IMR-90 (cell line): Measurements from ENCODE around the gene PLCL1. TPM values are rescaled to one million over a fixed set of nuclear protein-coding genes. Genes with fewer than 3 reads are reported as not detected.

Source experiments
- ATAC-seq: fragments of 200-7000 bp; cut with Tn5 transposase; 2 replicates; pipeline ENCODE4 v1.9.1; 2020; ENCODE audit warnings: low read depth, mild to moderate bottlenecking, moderate library complexity
- BruUV-seq: library from RNA; stranded (reverse); fragments of 400-500 nt; replicated peaks from 2 replicates; lab custom pipeline; 2021; lab: Mats Ljungman, UMichigan
- CTCF ChIA-PET: fragments of 300-600 bp; formaldehyde crosslinking; extraction: SDS; loops from one replicate; lab custom pipeline; 2021; ENCODE audit warnings: antibody characterized with exemption; lab: Yijun Ruan, JAX
- POLR2A ChIA-PET: fragments of 300-600 bp; sonication (Branson Sonifier 250); formaldehyde crosslinking; loops from one replicate; lab custom pipeline; 2022; ENCODE audit warnings: antibody characterized with exemption; ENCODE audit not compliant: unreplicated experiment; lab: Charles Lee
- DNase-seq: peaks from one replicate; pipeline ENCODE4 v3.0.0; 2013
- H2AFZ ChIP-seq: replicated peaks from 2 replicates; pipeline ENCODE3; 2013; ENCODE audit warnings: low read length, mild to moderate bottlenecking; ENCODE audit not compliant: poor library complexity
- H2AK5ac ChIP-seq: 2 replicates; pipeline ENCODE4 v1.6.1; 2013; ENCODE audit warnings: low read depth, low read length, inconsistent platforms
- H2AK9ac ChIP-seq: replicated peaks from 2 replicates; pipeline ENCODE3; 2013; ENCODE audit warnings: mild to moderate bottlenecking, low read depth, low read length, moderate library complexity; ENCODE audit not compliant: poor library complexity
- H2BK120ac ChIP-seq: 2 replicates; pipeline ENCODE4 v1.6.1; 2013; ENCODE audit warnings: low read depth, low read length, inconsistent platforms
- H2BK15ac ChIP-seq: 3 replicates; pipeline ENCODE4 v1.6.1; 2013; ENCODE audit warnings: low read depth, low read length, inconsistent platforms
- H2BK20ac ChIP-seq: 2 replicates; pipeline ENCODE4 v1.6.1; 2013; ENCODE audit warnings: low read depth, mild to moderate bottlenecking, inconsistent platforms, low read length, moderate library complexity
- H2BK5ac ChIP-seq: 2 replicates; pipeline ENCODE4 v1.6.1; 2013; ENCODE audit warnings: mild to moderate bottlenecking, low read depth, low read length, inconsistent platforms; ENCODE audit not compliant: poor library complexity, severe bottlenecking
- H3K14ac ChIP-seq: replicated peaks from 2 replicates; pipeline ENCODE4 v1.6.1; 2013; ENCODE audit warnings: low read depth, low read length, inconsistent platforms
- H3K18ac ChIP-seq: 2 replicates; pipeline ENCODE4 v1.6.1; 2013; ENCODE audit warnings: low read depth, low read length, control low read depth
- H3K23ac ChIP-seq: 2 replicates; pipeline ENCODE4 v1.6.1; 2013; ENCODE audit warnings: low read depth, low read length, inconsistent platforms
- H3K27ac ChIP-seq: 2 replicates; pipeline ENCODE4 v1.5.1; 2013; ENCODE audit warnings: mild to moderate bottlenecking, control low read depth, low read length; ENCODE audit not compliant: insufficient read depth
- H3K27me3 ChIP-seq: 2 replicates; pipeline ENCODE4 v1.6.1; 2013; ENCODE audit warnings: low read length; ENCODE audit not compliant: control insufficient read depth, insufficient read depth
- H3K36me3 ChIP-seq: 2 replicates; pipeline ENCODE4 v1.6.1; 2013; ENCODE audit warnings: low read length, mixed read lengths; ENCODE audit not compliant: control insufficient read depth, insufficient read depth
- H3K4ac ChIP-seq: 2 replicates; pipeline ENCODE4 v1.6.1; 2013; ENCODE audit warnings: low read depth, low read length, inconsistent platforms
- H3K4me1 ChIP-seq: 2 replicates; pipeline ENCODE4 v1.6.1; 2013; ENCODE audit warnings: low read length, mixed read lengths; ENCODE audit not compliant: control insufficient read depth, insufficient read depth
- H3K4me2 ChIP-seq: 2 replicates; pipeline ENCODE4 v1.6.1; 2013; ENCODE audit warnings: low read depth, mild to moderate bottlenecking, control low read depth, low read length, moderate library complexity
- H3K4me3 ChIP-seq: 2 replicates; pipeline ENCODE4 v1.5.1; 2013; ENCODE audit warnings: low read depth, mild to moderate bottlenecking, control low read depth, low read length, moderate library complexity; ENCODE audit not compliant: insufficient read depth
- H3K56ac ChIP-seq: 2 replicates; pipeline ENCODE4 v1.6.1; 2013; ENCODE audit warnings: low read length, inconsistent platforms; ENCODE audit not compliant: insufficient read depth; ENCODE audit errors: extremely low read depth
- H3K79me1 ChIP-seq, 2 experiments: 2 replicates each; pipeline ENCODE4 v1.6.1; 2013; ENCODE audit warnings: low read length in 2 of 2, inconsistent platforms in 1 of 2, low read depth in 1 of 2
- H3K9ac ChIP-seq: 2 replicates; pipeline ENCODE4 v1.6.1; 2013; ENCODE audit warnings: low read depth, low read length, control low read depth
- H3K9me1 ChIP-seq: 2 replicates; pipeline ENCODE4 v1.6.1; 2013; ENCODE audit warnings: low read length, inconsistent platforms; ENCODE audit not compliant: insufficient read depth
- H3K9me3 ChIP-seq: 2 replicates; pipeline ENCODE4 v1.6.1; 2013; ENCODE audit warnings: low read length; ENCODE audit not compliant: control insufficient read depth, insufficient read depth
- H4K20me1 ChIP-seq: 2 replicates; pipeline ENCODE4 v1.6.1; 2013; ENCODE audit warnings: low read length, inconsistent platforms; ENCODE audit not compliant: insufficient read depth
- H4K5ac ChIP-seq: 2 replicates; pipeline ENCODE4 v1.6.1; 2013; ENCODE audit warnings: mild to moderate bottlenecking, low read depth, low read length, control low read depth
- H4K8ac ChIP-seq, 2 experiments: 2 replicates each; pipeline ENCODE4 v1.6.1; 2013; ENCODE audit warnings: low read depth in 2 of 2, low read length in 2 of 2, control low read depth in 1 of 2, inconsistent platforms in 1 of 2
- H4K91ac ChIP-seq: 2 replicates; pipeline ENCODE4 v1.6.1; 2013; ENCODE audit warnings: low read depth, low read length, inconsistent platforms; ENCODE audit not compliant: insufficient read depth
- BHLHE40 ChIP-seq: fragments of 150-350 bp; IDR thresholded peaks from 2 replicates; pipeline ENCODE4 v1.6.1; 2016; ENCODE audit warnings: mild to moderate bottlenecking, low read depth, low read length
- CEBPB ChIP-seq: IDR thresholded peaks from 2 replicates; pipeline ENCODE4 v1.6.1; 2012; ENCODE audit warnings: low read depth, low read length, improper control_type of control experiment
- CHD1 ChIP-seq: IDR thresholded peaks from 2 replicates; pipeline ENCODE4 v1.6.1; 2012; ENCODE audit warnings: low read depth, low read length, improper control_type of control experiment
- FOS ChIP-seq: fragments of 150-350 bp; IDR thresholded peaks from 2 replicates; pipeline ENCODE4 v1.6.1; 2016; ENCODE audit warnings: low read depth, low read length
- MAFK ChIP-seq: IDR thresholded peaks from 2 replicates; pipeline ENCODE4 v1.6.1; 2012; ENCODE audit warnings: low read depth, low read length, improper control_type of control experiment
- MAZ ChIP-seq: IDR thresholded peaks from 2 replicates; pipeline ENCODE4 v1.6.1; 2012; ENCODE audit warnings: low read depth, mild to moderate bottlenecking, low read length, improper control_type of control experiment, moderate library complexity, borderline replicate concordance
- NFE2L2 ChIP-seq: fragments of 150-350 bp; IDR thresholded peaks from 2 replicates; pipeline ENCODE4 v1.6.1; 2016; ENCODE audit warnings: low read depth, mild to moderate bottlenecking, low read length
- POLR2A ChIP-seq: IDR thresholded peaks from 2 replicates; pipeline ENCODE4 v1.6.1; 2012; ENCODE audit warnings: mild to moderate bottlenecking, low read depth, low read length
- RAD21 ChIP-seq: IDR thresholded peaks from 2 replicates; pipeline ENCODE4 v1.6.1; 2012; ENCODE audit warnings: low read length, improper control_type of control experiment
- RCOR1 ChIP-seq: IDR thresholded peaks from 2 replicates; pipeline ENCODE4 v1.6.1; 2012; ENCODE audit warnings: mild to moderate bottlenecking, low read length, improper control_type of control experiment; ENCODE audit not compliant: insufficient replicate concordance
- RFX5 ChIP-seq: IDR thresholded peaks from 2 replicates; pipeline ENCODE4 v1.8.0; 2012; ENCODE audit warnings: low read depth, mild to moderate bottlenecking, low read length, moderate library complexity
- SMC3 ChIP-seq: fragments of 150-350 bp; IDR thresholded peaks from 2 replicates; pipeline ENCODE4 v1.6.1; 2016; ENCODE audit warnings: low read depth, mild to moderate bottlenecking, antibody characterized with exemption, low read length, moderate library complexity
- WGBS, 2 experiments: methylation state at CpG; one replicate each; pipeline versions ENCODE4 v1.1.5 to v1.1.7; 2013; ENCODE audit warnings: missing lambda C conversion rate in 2 of 2; ENCODE audit not compliant: insufficient read length in 1 of 2; ENCODE audit errors: extremely low coverage in 2 of 2; 5-methylcytosine and 5-hydroxymethylcytosine counted together
- dilution Hi-C: fragments of 300-500 bp; cut with HindIII; formaldehyde crosslinking; loops from one replicate; pipeline ENCODE4 v1.14.3; 2018; ENCODE audit warnings: low sequenced_read_pairs; ENCODE audit not compliant: unreplicated experiment
- in situ Hi-C: fragments of 300-500 bp; cut with MboI; formaldehyde crosslinking; loops from 3 replicates; pipeline ENCODE4 v1.14.3; 2019; ENCODE audit warnings: low sequenced_read_pairs, inconsistent platforms, mixed read lengths
- intact Hi-C: fragments of 100-400 bp; cut with micrococcal nuclease; formaldehyde crosslinking; loops from 2 replicates; pipeline ENCODE4 v1.10.0; 2022
- polyA plus RNA-seq, 3 experiments: library from polyadenylated mRNA; depleted of rRNA; stranded (reverse); fragments of >200 nt; gene quantifications; 2 replicates each; pipeline ENCODE4 v1.2.3, GENCODE V29; 2012; ENCODE audit warnings: low replicate concordance in 1 of 3
- total RNA-seq: library from RNA; depleted of rRNA; stranded (reverse); fragments of >200 nt; gene quantifications from 2 replicates; pipeline ENCODE4 v1.2.3, GENCODE V29; 2012
- TF ChIP-seq, protein P1 (sequence below): fragments of 150-350 bp; IDR thresholded peaks from 2 replicates; pipeline ENCODE4 v1.6.1; 2017; ENCODE audit warnings: mild to moderate bottlenecking, antibody characterized with exemption, low read length, low read depth
- TF ChIP-seq, protein P2 (sequence below): fragments of 150-350 bp; IDR thresholded peaks from 2 replicates; pipeline ENCODE4 v1.6.1; 2016; ENCODE audit warnings: low read depth, mild to moderate bottlenecking, low read length, moderate library complexity, borderline replicate concordance

PLCL1 gene
- total and polyA plus RNA-seq, 2 of the 4 experiments (the other 2 are of a cell fraction) = 0.14 to 0.18 TPM

DNA sequence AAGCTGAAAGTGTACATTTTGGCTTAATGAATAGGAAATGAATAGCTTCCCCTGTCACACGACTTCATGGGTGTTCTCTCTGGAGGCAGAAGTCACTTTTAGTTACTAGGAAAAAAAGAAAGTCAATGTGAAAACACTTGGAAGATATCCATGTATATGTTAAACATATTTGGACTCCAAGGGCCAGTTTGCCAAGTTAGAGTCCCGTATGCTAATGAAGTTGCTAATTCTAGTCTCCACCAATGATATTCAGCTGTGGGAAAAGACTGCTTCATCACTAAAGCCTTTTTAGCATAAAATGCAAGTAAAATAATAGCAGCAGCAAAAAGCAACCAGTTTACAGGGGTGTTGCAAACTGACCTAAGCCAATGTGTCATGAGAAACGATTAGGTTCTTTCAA, 108.7 kb downstream of the PLCL1 start:
- no peak for TF ChIP-seq RAD21
- TF ChIP-seq MAZ = no peak
- TF ChIP-seq NFE2L2 = no peak
- TF ChIP-seq POLR2A = no peak
- TF ChIP-seq FOS = no peak
- TF ChIP-seq CHD1 = no peak
- TF ChIP-seq RCOR1 = no peak
- TF ChIP-seq, protein P1, sequence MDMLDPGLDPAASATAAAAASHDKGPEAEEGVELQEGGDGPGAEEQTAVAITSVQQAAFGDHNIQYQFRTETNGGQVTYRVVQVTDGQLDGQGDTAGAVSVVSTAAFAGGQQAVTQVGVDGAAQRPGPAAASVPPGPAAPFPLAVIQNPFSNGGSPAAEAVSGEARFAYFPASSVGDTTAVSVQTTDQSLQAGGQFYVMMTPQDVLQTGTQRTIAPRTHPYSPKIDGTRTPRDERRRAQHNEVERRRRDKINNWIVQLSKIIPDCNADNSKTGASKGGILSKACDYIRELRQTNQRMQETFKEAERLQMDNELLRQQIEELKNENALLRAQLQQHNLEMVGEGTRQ = no peak
- TF ChIP-seq, protein P2, sequence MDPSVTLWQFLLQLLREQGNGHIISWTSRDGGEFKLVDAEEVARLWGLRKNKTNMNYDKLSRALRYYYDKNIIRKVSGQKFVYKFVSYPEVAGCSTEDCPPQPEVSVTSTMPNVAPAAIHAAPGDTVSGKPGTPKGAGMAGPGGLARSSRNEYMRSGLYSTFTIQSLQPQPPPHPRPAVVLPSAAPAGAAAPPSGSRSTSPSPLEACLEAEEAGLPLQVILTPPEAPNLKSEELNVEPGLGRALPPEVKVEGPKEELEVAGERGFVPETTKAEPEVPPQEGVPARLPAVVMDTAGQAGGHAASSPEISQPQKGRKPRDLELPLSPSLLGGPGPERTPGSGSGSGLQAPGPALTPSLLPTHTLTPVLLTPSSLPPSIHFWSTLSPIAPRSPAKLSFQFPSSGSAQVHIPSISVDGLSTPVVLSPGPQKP = no peak
- TF ChIP-seq SMC3 = no peak
- no peak for TF ChIP-seq MAFK
- no peak for TF ChIP-seq CEBPB
- TF ChIP-seq RFX5 = no peak
- TF ChIP-seq BHLHE40 = no peak
- H3K79me1 ChIP-seq = no peaks in the 10 kb centered on the region
- H2AFZ ChIP-seq = no peak overlapping the region
- dilution Hi-C loops = no loop called here
- no peaks in the 10 kb centered on the region for H3K36me3 ChIP-seq
- H3K23ac ChIP-seq = no peak overlapping the region
- ChIA-PET POLR2A (interaction anchor here (0.6 kb wide), 1 partner anchor 41 kb away, joined by 5 read pairs; no protein-coding TSS in a partner anchor), CTCF (interaction anchor here (0.6 kb wide), 1 partner anchor 809 kb away, joined by 7 read pairs; no protein-coding TSS in a partner anchor)
- no TSS peak for BruUV-seq
- no peak overlapping the region for H2BK5ac ChIP-seq
- H2AK9ac ChIP-seq = no peak overlapping the region
- no peak overlapping the region for H3K9ac ChIP-seq
- no peak overlapping the region; the same call in none of the 2 replicates for H3K4me2 ChIP-seq
- peak overlapping the region; percentile 16; the same call in 1 of the 2 replicates for H3K18ac ChIP-seq
- H3K56ac ChIP-seq = peak overlapping the region; percentile 33; the same call in 1 of the 2 replicates
- no peak overlapping the region for H4K8ac ChIP-seq
- H3K14ac ChIP-seq = no peak overlapping the region
- H4K20me1 ChIP-seq = no peaks in the 10 kb centered on the region; the same call in 1 of the 2 replicates
- no peak overlapping the region for H2AK5ac ChIP-seq
- peaks cover 12% of the 10 kb centered on the region for H3K4me1 ChIP-seq
- no peaks in the 10 kb centered on the region for H3K9me3 ChIP-seq
- in situ Hi-C loops = no loop called here
- H2BK15ac ChIP-seq = no peak overlapping the region
- ATAC-seq (no peak; the same call in 1 of the 2 replicates), DNase-seq (no peak)
- WGBS, 2 experiments = no CpG with 5 or more reads among the region's 3 CpGs
- H4K91ac ChIP-seq = peak overlapping the region; percentile 12; the same call in 1 of the 2 replicates
- no peak overlapping the region for H3K4me3 ChIP-seq
- intact Hi-C loops = no loop called here
- no peak overlapping the region for H4K5ac ChIP-seq
- 0 out of 2 replicates have a peak overlapping the region, but pooled peaks have one; percentile 2 for H2BK120ac ChIP-seq
- no peak overlapping the region for H3K4ac ChIP-seq
- H3K9me1 ChIP-seq = no peaks in the 10 kb centered on the region
- no peak overlapping the region for H2BK20ac ChIP-seq
- no peak overlapping the region; the same call in 1 of the 2 replicates for H3K27ac ChIP-seq
- H3K27me3 ChIP-seq = no peaks in the 10 kb centered on the region
